GM21576 (cell line): ENCODE measurements around the gene TKTL1.

Experiments
- ATAC-seq: cut with Tn5 transposase; IDR thresholded peaks from one replicate; pipeline ENCODE4 v1.9.1; 2021; ENCODE audit warnings: mild to moderate bottlenecking, moderate library complexity; ENCODE audit not compliant: unreplicated experiment

The TKTL1 gene

GRCh38 chrX:154309041-154309775 is 13.6 kb downstream of the TKTL1 start:
- no peak for ATAC-seq

- ATAC-seq: no peak
Measured at GRCh38 chrX:154310616-154311536, 15.3 kb downstream of the TKTL1 start.

- ATAC-seq: no peak
Measured at GRCh38 chrX:154312116-154312515, 16.5 kb downstream of the TKTL1 start.

GRCh38 chrX:154313147-154313546 is 17.6 kb downstream of the TKTL1 start:
- ATAC-seq: no peak

- no peak for ATAC-seq
Measured at GRCh38 chrX:154315416-154315815, 19.8 kb downstream of the TKTL1 start.

GRCh38 chrX:154317391-154317995 is 21.9 kb downstream of the TKTL1 start:
- ATAC-seq: no peak

- no peak for ATAC-seq
Measured at GRCh38 chrX:154320406-154320805, 24.8 kb downstream of the TKTL1 start.

- no peak for ATAC-seq
Measured at GRCh38 chrX:154321152-154321551, 25.6 kb downstream of the TKTL1 start.

GRCh38 chrX:154321594-154321993 is 26.0 kb downstream of the TKTL1 start:
- ATAC-seq: no peak

GRCh38 chrX:154322890-154323289 is 27.3 kb downstream of the TKTL1 start:
- no peak for ATAC-seq

GRCh38 chrX:154323537-154323936 is 27.9 kb downstream of the TKTL1 start:
- ATAC-seq: no peak

GRCh38 chrX:154325541-154325940 is 29.9 kb downstream of the TKTL1 start:
- no peak for ATAC-seq

GRCh38 chrX:154327038-154327820 is 31.6 kb downstream of the TKTL1 start:
- no peak for ATAC-seq

- ATAC-seq: no peak
Measured at GRCh38 chrX:154328646-154329045, 33.1 kb downstream of the TKTL1 start.

GRCh38 chrX:154329294-154329693 is 33.7 kb downstream of the TKTL1 start:
- no peak for ATAC-seq

GRCh38 chrX:154332561-154332960 is 37.0 kb downstream of the TKTL1 start:
- ATAC-seq: no peak

GRCh38 chrX:154333116-154333515 is 37.5 kb downstream of the TKTL1 start:
- ATAC-seq: no peak

GRCh38 chrX:154333837-154334271 is 38.3 kb downstream of the TKTL1 start:
- ATAC-seq: peak; percentile 77

- ATAC-seq: no peak
Measured at GRCh38 chrX:154334496-154334895, 38.9 kb downstream of the TKTL1 start.

- ATAC-seq: peak; percentile 68
Measured at GRCh38 chrX:154341399-154342298, 46.1 kb downstream of the TKTL1 start.
